IMR-90 (cell line): ENCODE measurements around the gene TFIP11. TPM values are rescaled to one million over a fixed set of nuclear protein-coding genes. Genes with fewer than 3 reads are reported as not detected.

ENCODE experiments used
- ATAC-seq: fragments of 200-7000 bp; cut with Tn5 transposase; 2 replicates; pipeline ENCODE4 v1.9.1; 2020; ENCODE audit warnings: low read depth, mild to moderate bottlenecking, moderate library complexity
- BruUV-seq: library from RNA; stranded (reverse); fragments of 400-500 nt; replicated peaks from 2 replicates; lab custom pipeline; 2021; lab: Mats Ljungman, UMichigan
- CTCF ChIA-PET: fragments of 300-600 bp; formaldehyde crosslinking; extraction: SDS; loops from one replicate; lab custom pipeline; 2021; ENCODE audit warnings: antibody characterized with exemption; lab: Yijun Ruan, JAX
- POLR2A ChIA-PET: fragments of 300-600 bp; sonication (Branson Sonifier 250); formaldehyde crosslinking; loops from one replicate; lab custom pipeline; 2022; ENCODE audit warnings: antibody characterized with exemption; ENCODE audit not compliant: unreplicated experiment; lab: Charles Lee
- DNase-seq: peaks from one replicate; pipeline ENCODE4 v3.0.0; 2013
- H2AFZ ChIP-seq: replicated peaks from 2 replicates; pipeline ENCODE3; 2013; ENCODE audit warnings: low read length, mild to moderate bottlenecking; ENCODE audit not compliant: poor library complexity
- H2AK5ac ChIP-seq: 2 replicates; pipeline ENCODE4 v1.6.1; 2013; ENCODE audit warnings: low read depth, low read length, inconsistent platforms
- H2AK9ac ChIP-seq: replicated peaks from 2 replicates; pipeline ENCODE3; 2013; ENCODE audit warnings: mild to moderate bottlenecking, low read depth, low read length, moderate library complexity; ENCODE audit not compliant: poor library complexity
- H2BK120ac ChIP-seq: 2 replicates; pipeline ENCODE4 v1.6.1; 2013; ENCODE audit warnings: low read depth, low read length, inconsistent platforms
- H2BK15ac ChIP-seq: 3 replicates; pipeline ENCODE4 v1.6.1; 2013; ENCODE audit warnings: low read depth, low read length, inconsistent platforms
- H2BK20ac ChIP-seq: 2 replicates; pipeline ENCODE4 v1.6.1; 2013; ENCODE audit warnings: low read depth, mild to moderate bottlenecking, inconsistent platforms, low read length, moderate library complexity
- H2BK5ac ChIP-seq: 2 replicates; pipeline ENCODE4 v1.6.1; 2013; ENCODE audit warnings: mild to moderate bottlenecking, low read depth, low read length, inconsistent platforms; ENCODE audit not compliant: poor library complexity, severe bottlenecking
- H3K14ac ChIP-seq: replicated peaks from 2 replicates; pipeline ENCODE4 v1.6.1; 2013; ENCODE audit warnings: low read depth, low read length, inconsistent platforms
- H3K18ac ChIP-seq: 2 replicates; pipeline ENCODE4 v1.6.1; 2013; ENCODE audit warnings: low read depth, low read length, control low read depth
- H3K23ac ChIP-seq: 2 replicates; pipeline ENCODE4 v1.6.1; 2013; ENCODE audit warnings: low read depth, low read length, inconsistent platforms
- H3K27ac ChIP-seq: 2 replicates; pipeline ENCODE4 v1.5.1; 2013; ENCODE audit warnings: mild to moderate bottlenecking, control low read depth, low read length; ENCODE audit not compliant: insufficient read depth
- H3K27me3 ChIP-seq: 2 replicates; pipeline ENCODE4 v1.6.1; 2013; ENCODE audit warnings: low read length; ENCODE audit not compliant: control insufficient read depth, insufficient read depth
- H3K36me3 ChIP-seq: 2 replicates; pipeline ENCODE4 v1.6.1; 2013; ENCODE audit warnings: low read length, mixed read lengths; ENCODE audit not compliant: control insufficient read depth, insufficient read depth
- H3K4ac ChIP-seq: 2 replicates; pipeline ENCODE4 v1.6.1; 2013; ENCODE audit warnings: low read depth, low read length, inconsistent platforms
- H3K4me1 ChIP-seq: 2 replicates; pipeline ENCODE4 v1.6.1; 2013; ENCODE audit warnings: low read length, mixed read lengths; ENCODE audit not compliant: control insufficient read depth, insufficient read depth
- H3K4me2 ChIP-seq: 2 replicates; pipeline ENCODE4 v1.6.1; 2013; ENCODE audit warnings: low read depth, mild to moderate bottlenecking, control low read depth, low read length, moderate library complexity
- H3K4me3 ChIP-seq: 2 replicates; pipeline ENCODE4 v1.5.1; 2013; ENCODE audit warnings: low read depth, mild to moderate bottlenecking, control low read depth, low read length, moderate library complexity; ENCODE audit not compliant: insufficient read depth
- H3K56ac ChIP-seq: 2 replicates; pipeline ENCODE4 v1.6.1; 2013; ENCODE audit warnings: low read length, inconsistent platforms; ENCODE audit not compliant: insufficient read depth; ENCODE audit errors: extremely low read depth
- H3K79me1 ChIP-seq, 2 experiments: 2 replicates each; pipeline ENCODE4 v1.6.1; 2013; ENCODE audit warnings: low read length in 2 of 2, inconsistent platforms in 1 of 2, low read depth in 1 of 2
- H3K9ac ChIP-seq: 2 replicates; pipeline ENCODE4 v1.6.1; 2013; ENCODE audit warnings: low read depth, low read length, control low read depth
- H3K9me1 ChIP-seq: 2 replicates; pipeline ENCODE4 v1.6.1; 2013; ENCODE audit warnings: low read length, inconsistent platforms; ENCODE audit not compliant: insufficient read depth
- H3K9me3 ChIP-seq: 2 replicates; pipeline ENCODE4 v1.6.1; 2013; ENCODE audit warnings: low read length; ENCODE audit not compliant: control insufficient read depth, insufficient read depth
- H4K20me1 ChIP-seq: 2 replicates; pipeline ENCODE4 v1.6.1; 2013; ENCODE audit warnings: low read length, inconsistent platforms; ENCODE audit not compliant: insufficient read depth
- H4K5ac ChIP-seq: 2 replicates; pipeline ENCODE4 v1.6.1; 2013; ENCODE audit warnings: mild to moderate bottlenecking, low read depth, low read length, control low read depth
- H4K8ac ChIP-seq, 2 experiments: 2 replicates each; pipeline ENCODE4 v1.6.1; 2013; ENCODE audit warnings: low read depth in 2 of 2, low read length in 2 of 2, control low read depth in 1 of 2, inconsistent platforms in 1 of 2
- H4K91ac ChIP-seq: 2 replicates; pipeline ENCODE4 v1.6.1; 2013; ENCODE audit warnings: low read depth, low read length, inconsistent platforms; ENCODE audit not compliant: insufficient read depth
- CEBPB ChIP-seq: IDR thresholded peaks from 2 replicates; pipeline ENCODE4 v1.6.1; 2012; ENCODE audit warnings: low read depth, low read length, improper control_type of control experiment
- FOS ChIP-seq: fragments of 150-350 bp; IDR thresholded peaks from 2 replicates; pipeline ENCODE4 v1.6.1; 2016; ENCODE audit warnings: low read depth, low read length
- MAFK ChIP-seq: IDR thresholded peaks from 2 replicates; pipeline ENCODE4 v1.6.1; 2012; ENCODE audit warnings: low read depth, low read length, improper control_type of control experiment
- NFE2L2 ChIP-seq: fragments of 150-350 bp; IDR thresholded peaks from 2 replicates; pipeline ENCODE4 v1.6.1; 2016; ENCODE audit warnings: low read depth, mild to moderate bottlenecking, low read length
- POLR2A ChIP-seq: IDR thresholded peaks from 2 replicates; pipeline ENCODE4 v1.6.1; 2012; ENCODE audit warnings: mild to moderate bottlenecking, low read depth, low read length
- RAD21 ChIP-seq: IDR thresholded peaks from 2 replicates; pipeline ENCODE4 v1.6.1; 2012; ENCODE audit warnings: low read length, improper control_type of control experiment
- RFX5 ChIP-seq: IDR thresholded peaks from 2 replicates; pipeline ENCODE4 v1.8.0; 2012; ENCODE audit warnings: low read depth, mild to moderate bottlenecking, low read length, moderate library complexity
- SMC3 ChIP-seq: fragments of 150-350 bp; IDR thresholded peaks from 2 replicates; pipeline ENCODE4 v1.6.1; 2016; ENCODE audit warnings: low read depth, mild to moderate bottlenecking, antibody characterized with exemption, low read length, moderate library complexity
- USF2 ChIP-seq: fragments of 150-350 bp; IDR thresholded peaks from 2 replicates; pipeline ENCODE4 v1.6.1; 2017; ENCODE audit warnings: mild to moderate bottlenecking, antibody characterized with exemption, low read length, low read depth
- WGBS, 2 experiments: methylation state at CpG; one replicate each; pipeline versions ENCODE4 v1.1.5 to v1.1.7; 2013; ENCODE audit warnings: missing lambda C conversion rate in 2 of 2; ENCODE audit not compliant: insufficient read length in 1 of 2; ENCODE audit errors: extremely low coverage in 2 of 2; 5-methylcytosine and 5-hydroxymethylcytosine counted together
- dilution Hi-C: fragments of 300-500 bp; cut with HindIII; formaldehyde crosslinking; loops from one replicate; pipeline ENCODE4 v1.14.3; 2018; ENCODE audit warnings: low sequenced_read_pairs; ENCODE audit not compliant: unreplicated experiment
- in situ Hi-C: fragments of 300-500 bp; cut with MboI; formaldehyde crosslinking; loops from 3 replicates; pipeline ENCODE4 v1.14.3; 2019; ENCODE audit warnings: low sequenced_read_pairs, inconsistent platforms, mixed read lengths
- intact Hi-C: fragments of 100-400 bp; cut with micrococcal nuclease; formaldehyde crosslinking; loops from 2 replicates; pipeline ENCODE4 v1.10.0; 2022
- polyA plus RNA-seq, 3 experiments: library from polyadenylated mRNA; depleted of rRNA; stranded (reverse); fragments of >200 nt; gene quantifications; 2 replicates each; pipeline ENCODE4 v1.2.3, GENCODE V29; 2012; ENCODE audit warnings: low replicate concordance in 1 of 3
- total RNA-seq: library from RNA; depleted of rRNA; stranded (reverse); fragments of >200 nt; gene quantifications from 2 replicates; pipeline ENCODE4 v1.2.3, GENCODE V29; 2012
- TF ChIP-seq, protein P1 (sequence below): conservative IDR thresholded peaks from 2 replicates; pipeline ENCODE4 v1.5.1; 2012; ENCODE audit warnings: mild to moderate bottlenecking, low read depth, low read length, improper control_type of control experiment

TFIP11 gene
- total and polyA plus RNA-seq, 2 of the 4 experiments (the other 2 are of a cell fraction), result 22.5 to 43.2 TPM

DNA sequence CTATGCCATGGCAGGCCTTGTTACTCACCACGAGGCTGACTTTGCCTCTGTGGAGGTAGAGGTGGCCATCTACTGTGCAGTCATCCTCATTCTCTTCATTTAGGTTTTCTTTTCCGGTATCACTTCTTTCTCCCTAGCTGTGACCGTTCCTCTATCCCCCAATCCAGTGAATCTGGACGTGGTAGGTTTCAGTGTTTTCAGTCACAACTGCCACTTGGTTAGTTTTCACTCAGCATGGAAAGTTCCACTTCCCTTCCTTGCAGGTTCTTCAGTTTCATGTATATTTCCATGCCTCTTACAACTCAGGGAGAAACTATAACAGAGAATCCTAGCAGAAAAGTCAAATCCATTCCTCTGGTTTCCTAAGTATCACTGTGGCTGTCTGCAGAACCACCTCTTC, 30.6 kb downstream of the TFIP11 start:
- no peak for TF ChIP-seq RFX5
- TF ChIP-seq USF2, result no peak
- no peak for TF ChIP-seq CEBPB
- TF ChIP-seq NFE2L2, result no peak
- TF ChIP-seq SMC3, result no peak
- TF ChIP-seq POLR2A, result no peak
- TF ChIP-seq MAFK, result no peak
- TF ChIP-seq RAD21, result no peak
- TF ChIP-seq, protein P1, sequence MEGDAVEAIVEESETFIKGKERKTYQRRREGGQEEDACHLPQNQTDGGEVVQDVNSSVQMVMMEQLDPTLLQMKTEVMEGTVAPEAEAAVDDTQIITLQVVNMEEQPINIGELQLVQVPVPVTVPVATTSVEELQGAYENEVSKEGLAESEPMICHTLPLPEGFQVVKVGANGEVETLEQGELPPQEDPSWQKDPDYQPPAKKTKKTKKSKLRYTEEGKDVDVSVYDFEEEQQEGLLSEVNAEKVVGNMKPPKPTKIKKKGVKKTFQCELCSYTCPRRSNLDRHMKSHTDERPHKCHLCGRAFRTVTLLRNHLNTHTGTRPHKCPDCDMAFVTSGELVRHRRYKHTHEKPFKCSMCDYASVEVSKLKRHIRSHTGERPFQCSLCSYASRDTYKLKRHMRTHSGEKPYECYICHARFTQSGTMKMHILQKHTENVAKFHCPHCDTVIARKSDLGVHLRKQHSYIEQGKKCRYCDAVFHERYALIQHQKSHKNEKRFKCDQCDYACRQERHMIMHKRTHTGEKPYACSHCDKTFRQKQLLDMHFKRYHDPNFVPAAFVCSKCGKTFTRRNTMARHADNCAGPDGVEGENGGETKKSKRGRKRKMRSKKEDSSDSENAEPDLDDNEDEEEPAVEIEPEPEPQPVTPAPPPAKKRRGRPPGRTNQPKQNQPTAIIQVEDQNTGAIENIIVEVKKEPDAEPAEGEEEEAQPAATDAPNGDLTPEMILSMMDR, result no peak
- TF ChIP-seq FOS, result no peak
- Histone ChIP-seq H2AFZ (no peak overlapping the region), H4K5ac (no peak overlapping the region), H2AK5ac (no peak overlapping the region), H4K91ac (no peak overlapping the region), H3K9me1 (peaks cover 3% of the 10 kb centered on the region; the same call in 1 of the 2 replicates), H3K14ac (no peak overlapping the region), H3K23ac (no peak overlapping the region), H3K56ac (no peak overlapping the region), H3K4me3 (no peak overlapping the region), H2AK9ac (no peak overlapping the region), H3K18ac (no peak overlapping the region), H2BK15ac (no peak overlapping the region), H3K4ac (no peak overlapping the region), H3K36me3 (peaks cover 11% of the 10 kb centered on the region), H3K4me1 (peaks cover 14% of the 10 kb centered on the region), H3K79me1 (peaks cover 33 to 70% of the 10 kb centered on the region in 2 experiments), H2BK5ac (no peak overlapping the region), H3K27ac (no peak overlapping the region), H2BK20ac (no peak overlapping the region), H2BK120ac (no peak overlapping the region), H3K4me2 (no peak overlapping the region), H4K8ac (no peak overlapping the region), H4K20me1 (no peaks in the 10 kb centered on the region), H3K27me3 (no peaks in the 10 kb centered on the region), H3K9ac (no peak overlapping the region), H3K9me3 (no peaks in the 10 kb centered on the region)
- POLR2A ChIA-PET, result no interaction called here
- ATAC-seq (no peak), DNase-seq (no peak)
- CTCF ChIA-PET, result no interaction called here
- intact Hi-C loops (no loop called here), dilution Hi-C loops (no loop called here), in situ Hi-C loops (no loop called here)
- no CpG with 5 or more reads among the region's 4 CpGs for WGBS, 2 experiments
- no TSS peak for BruUV-seq
